HepG2 (cell line): ENCODE measurements around the gene RIPOR3. TPM values are rescaled to one million over a fixed set of nuclear protein-coding genes. Genes with fewer than 3 reads are reported as not detected.
A peak's percentile ranks its signal among the peaks of the same experiment; 100 is the strongest.
"Not testable (repeated sequence)": the region's sequence is repeated elsewhere in the genome, so short reads cannot be mapped to it uniquely, and the experiment has no call there.

Experiments
- ATAC-seq: fragments of 200-7000 bp; cut with Tn5 transposase; 3 replicates; pipeline ENCODE4 v1.9.1; 2020; ENCODE audit warnings: mild to moderate bottlenecking, moderate library complexity
- BruUV-seq: library from RNA; stranded (reverse); fragments of 400-500 nt; replicated peaks from 2 replicates; lab custom pipeline; 2021; lab: Mats Ljungman, UMichigan
- CTCF ChIA-PET: fragments of 300-600 bp; formaldehyde crosslinking; extraction: SDS; loops from one replicate; lab custom pipeline; 2021; ENCODE audit warnings: low total read pairs, inconsistent platforms, low intra/inter-chr PET ratio; lab: Yijun Ruan, JAX
- POLR2A ChIA-PET: fragments of 350-600 bp; sonication (Branson Sonifier 250); formaldehyde crosslinking; loops from one replicate; lab custom pipeline; 2020; ENCODE audit warnings: antibody characterized with exemption, inconsistent platforms; lab: Yijun Ruan, JAX
- DNase-seq: peaks from one replicate; pipeline ENCODE4 v3.0.0-alpha.2; 2015; ENCODE audit warnings: low spot score
- FAIRE-seq: peaks from 3 replicates; lab custom pipeline; 2011; peaks lifted over from hg19 to GRCh38; lab: Jason Lieb, UNC
- H2AFZ ChIP-seq: one replicate; pipeline ENCODE4 v1.6.1; 2011; ENCODE audit warnings: low read length, inconsistent platforms
- H3K27ac ChIP-seq: fragments of 300-600 bp; 3 replicates; pipeline ENCODE4 v1.8.0; 2011; ENCODE audit warnings: mixed run types, mild to moderate bottlenecking, mixed read lengths, low read length, inconsistent platforms; ENCODE audit not compliant: insufficient read depth; ENCODE audit errors: extremely low read length
- H3K27me3 ChIP-seq, 2 experiments: fragments of 200-600 bp in 1 of 2; 2 replicates in 1 of 2; 3 replicates in 1 of 2; pipeline versions ENCODE4 v1.6.0 to v1.8.0; 2011; ENCODE audit warnings: low read length in 2 of 2, mild to moderate bottlenecking in 2 of 2, moderate library complexity in 2 of 2, inconsistent platforms in 1 of 2; ENCODE audit not compliant: insufficient read depth in 2 of 2, control insufficient read depth in 1 of 2
- H3K36me3 ChIP-seq, 2 experiments: fragments of 200-600 bp in 1 of 2; replicated peaks in 1 of 2; 2 replicates in 1 of 2; 3 replicates in 1 of 2; pipeline versions ENCODE4 v1.5.1 to v1.8.0; 2011; ENCODE audit warnings: low read length in 2 of 2, inconsistent platforms in 1 of 2; ENCODE audit not compliant: insufficient read depth in 2 of 2, control insufficient read depth in 1 of 2
- H3K4me1 ChIP-seq: 2 replicates; pipeline ENCODE4 v1.5.1; 2012; ENCODE audit warnings: low read length, inconsistent platforms; ENCODE audit not compliant: insufficient read depth
- H3K4me2 ChIP-seq: 2 replicates; pipeline ENCODE4 v1.6.0; 2011; ENCODE audit warnings: low read depth, low read length, inconsistent platforms
- H3K4me3 ChIP-seq, 3 experiments: fragments of 200-600 bp in 1 of 3; sonication (generic), shearing (Covaris generic) in 1 of 3; replicated peaks in 1 of 3; 2 replicates each; pipeline ENCODE4 v1.5.1; 2011 to 2016; ENCODE audit warnings: low read length in 3 of 3, inconsistent platforms in 2 of 3, low read depth in 2 of 3, mild to moderate bottlenecking in 2 of 3, control low read depth in 1 of 3, mixed read lengths in 1 of 3; ENCODE audit not compliant: insufficient read depth in 1 of 3
- H3K79me2 ChIP-seq: one replicate; pipeline ENCODE4 v1.6.1; 2011; ENCODE audit warnings: low read length, inconsistent platforms; ENCODE audit not compliant: insufficient read depth
- H3K9ac ChIP-seq: 2 replicates; pipeline ENCODE4 v1.6.0; 2011; ENCODE audit warnings: mild to moderate bottlenecking, low read depth, low read length, inconsistent platforms; ENCODE audit not compliant: insufficient read depth
- H3K9me3 ChIP-seq: 2 replicates; pipeline ENCODE4 v1.5.1; 2012; ENCODE audit warnings: mild to moderate bottlenecking, low read length
- H4K20me1 ChIP-seq: 2 replicates; pipeline ENCODE4 v1.6.0; 2011; ENCODE audit warnings: inconsistent platforms, mild to moderate bottlenecking, low read length, moderate library complexity; ENCODE audit not compliant: insufficient read depth
- FOXP1 ChIP-seq, 2 experiments: fragments of 450-650 bp in 1 of 2; IDR thresholded peaks; 2 replicates each; pipeline ENCODE4 v1.6.1; 2017 to 2018; ENCODE audit warnings: antibody characterized with exemption in 1 of 2
- SKIL ChIP-seq: sonication (generic); formaldehyde crosslinking; IDR thresholded peaks from 2 replicates; pipeline ENCODE4 v1.8.0; 2022; ENCODE audit warnings: missing genetic modification reagents, mild to moderate bottlenecking, moderate library complexity, borderline replicate concordance
- SOX13 ChIP-seq, 3 experiments: fragments of 450-650 bp in 1 of 3; sonication (generic) in 1 of 3; formaldehyde crosslinking in 1 of 3; IDR thresholded peaks in 2 of 3; conservative IDR thresholded peaks in 1 of 3; 2 replicates each; pipeline versions ENCODE4 v1.5.0 to v1.6.1; 2016 to 2020; ENCODE audit warnings: antibody characterized with exemption in 1 of 3, mild to moderate bottlenecking in 1 of 3, missing compliant biosample characterization in 1 of 3, missing genetic modification reagents in 1 of 3, moderate library complexity in 1 of 3
- XRCC5 ChIP-seq: fragments of 200-400 bp; formaldehyde crosslinking; optimal IDR thresholded peaks from 2 replicates; pipeline ENCODE3; 2017; ENCODE audit warnings: mild to moderate bottlenecking, low read length
- ZBTB44 ChIP-seq: sonication (generic); formaldehyde crosslinking; IDR thresholded peaks from 2 replicates; pipeline ENCODE4 v1.4.0; 2020; ENCODE audit warnings: missing genetic modification reagents
- ZFP90 ChIP-seq: sonication (generic); formaldehyde crosslinking; IDR thresholded peaks from 2 replicates; pipeline ENCODE4 v1.8.0; 2022; ENCODE audit warnings: missing genetic modification reagents, mild to moderate bottlenecking, inconsistent platforms, borderline replicate concordance
- ZNF263 ChIP-seq: sonication (generic); formaldehyde crosslinking; IDR thresholded peaks from 2 replicates; pipeline ENCODE4 v1.4.0; 2020; ENCODE audit warnings: missing genetic modification reagents
- WGBS: methylation state at CpG from one replicate; pipeline ENCODE4 v1.1.6; 2017; ENCODE audit warnings: low lambda C conversion rate; 5-methylcytosine and 5-hydroxymethylcytosine counted together
- in situ Hi-C: cut with HindIII; loops from 2 replicates; pipeline ENCODE4 v1.10.0; 2017; ENCODE audit warnings: low pct_unique_long_range_greater_than_20kb; ENCODE audit not compliant: extremely low pct_ligation_motif_present
- intact Hi-C: fragments of 100-400 bp; cut with micrococcal nuclease; formaldehyde crosslinking; loops from one replicate; pipeline ENCODE4 v1.10.0; 2022; ENCODE audit not compliant: unreplicated experiment
- polyA plus RNA-seq, 8 experiments: library from polyadenylated mRNA; depleted of rRNA in 3 of 8; stranded (reverse) in 7 of 8; unstranded in 1 of 8; fragments of >200 nt; fragmentation: Illumina TruSeq in 4 of 8; extraction: Trizol in 4 of 8; gene quantifications; 2 replicates each; pipeline versions ENCODE4 v1.2.1 to v1.2.3, GENCODE V29; 2011 to 2016; ENCODE audit warnings: low read depth in 4 of 8, missing spikeins in 1 of 8, mixed read lengths in 1 of 8; ENCODE audit not compliant: insufficient read depth in 1 of 8
- total RNA-seq, 5 experiments: library from RNA; depleted of rRNA; stranded (reverse); fragments of >200 nt; fragmentation: Illumina TruSeq; extraction: Trizol; gene quantifications; 2 replicates each; pipeline ENCODE4 v1.2.3, GENCODE V29; 2016; ENCODE audit warnings: low read depth in 1 of 5

The RIPOR3 gene
- total and polyA plus RNA-seq, 2 of the 13 experiments (the other 11 are each of a cell fraction or from before 2014, with no cell fraction given) = 0.18 TPM; not detected in 1

GRCh38 chr20:50703651-50704438, 12.5 kb upstream of the RIPOR3 start:
- DNase-seq, H3K4me3 ChIP-seq, ATAC-seq, H3K9ac ChIP-seq, H3K27ac ChIP-seq, intact Hi-C loops, H4K20me1 ChIP-seq, H3K79me2 ChIP-seq, BruUV-seq, H2AFZ ChIP-seq, in situ Hi-C loops, H3K9me3 ChIP-seq, CTCF ChIA-PET, H3K4me2 ChIP-seq, FAIRE-seq, H3K36me3 ChIP-seq: not testable (repeated sequence)
- WGBS = 35% methylated on average over 9 of the region's 9 CpGs
- H3K27me3 ChIP-seq = peaks cover 8 to 26% of the 10 kb centered on the region in 2 experiments; a peak in 4 of 5 replicates
- POLR2A ChIA-PET = interaction anchor here (0.8 to 0.9 kb wide), 2 partner anchors 28 to 169 kb away, joined by 3 read pairs; partner anchors contain the start of gene PARD6B
- peaks cover 33% of the 10 kb centered on the region for H3K4me1 ChIP-seq
- 0 out of 2 replicates have a peak, but pooled peaks have one; percentile 2 for TF ChIP-seq ZFP90

GRCh38 chr20:50701041-50701963, 10.0 kb upstream of the RIPOR3 start:
- FAIRE-seq (no peak), DNase-seq (peak; percentile 67), ATAC-seq (peak; percentile 31)
- H3K9me3 ChIP-seq = no peaks in the 10 kb centered on the region
- 5% methylated on average over 11 of the region's 11 CpGs for WGBS
- no peak overlapping the region for H3K4me3 ChIP-seq
- in situ Hi-C loops (no loop called here), intact Hi-C loops (no loop called here)
- no peaks in the 10 kb centered on the region for H4K20me1 ChIP-seq
- BruUV-seq = no TSS peak
- ChIA-PET POLR2A (no interaction called here), CTCF (no interaction called here)
- no peak overlapping the region; the same call in 1 of the 2 replicates for H3K4me2 ChIP-seq
- H3K36me3 ChIP-seq = no peaks in the 10 kb centered on the region
- peaks cover 23% of the 10 kb centered on the region for H3K4me1 ChIP-seq
- H3K9ac ChIP-seq = no peak overlapping the region
- peaks cover 8 to 26% of the 10 kb centered on the region in 2 experiments; a peak in 4 of 5 replicates for H3K27me3 ChIP-seq
- H3K79me2 ChIP-seq = no peaks in the 10 kb centered on the region
- H3K27ac ChIP-seq = no peak overlapping the region
- no peak overlapping the region for H2AFZ ChIP-seq
- TF ChIP-seq SKIL (CRISPR knock-in tag) (no peak), XRCC5 (peak; percentile 48), SOX13 (IDR thresholded peaks at IDR 0.05) (no peak), SOX13 (CRISPR knock-in tag; conservative IDR thresholded peaks at IDR 0.05 in 1 of 2, IDR thresholded peaks at IDR 0.05 in 1 of 2) (peak in 1 of 2 experiments; percentile 31; a peak in 1 of 4 replicates), FOXP1 (IDR thresholded peaks at IDR 0.05) (no peak), FOXP1 (CRISPR knock-in tag; IDR thresholded peaks at IDR 0.05) (peak; percentile 47; the same call in 1 of the 2 replicates), ZBTB44 (no peak), ZNF263 (CRISPR knock-in tag) (0 out of 2 replicates have a peak, but pooled peaks have one; percentile 12)
